DND-41 (cell line): Measurements from ENCODE around the gene ADNP2.

Experiments
- ATAC-seq: fragments of 200-7000 bp; cut with Tn5 transposase; 3 replicates; pipeline ENCODE4 v1.9.1; 2021; ENCODE audit warnings: low read depth; ENCODE audit not compliant: insufficient read depth
- DNase-seq: peaks from one replicate; pipeline ENCODE4 v3.0.0-alpha.2; 2020
- H2AFZ ChIP-seq: 2 replicates; pipeline ENCODE4 v1.6.0; 2012; ENCODE audit warnings: low read depth, low read length
- H3K27ac ChIP-seq: 2 replicates; pipeline ENCODE4 v1.5.1; 2012; ENCODE audit warnings: low read length, inconsistent platforms
- H3K27me3 ChIP-seq: fragments of 200-600 bp; sonication (generic); 2 replicates; pipeline ENCODE4 v1.6.0; 2012; ENCODE audit warnings: low read length, mild to moderate bottlenecking, inconsistent platforms; ENCODE audit not compliant: insufficient read depth, poor library complexity
- H3K36me3 ChIP-seq: 2 replicates; pipeline ENCODE4 v1.5.1; 2012; ENCODE audit warnings: low read length, inconsistent platforms; ENCODE audit not compliant: insufficient read depth
- H3K4me1 ChIP-seq: 2 replicates; pipeline ENCODE4 v1.5.1; 2012; ENCODE audit warnings: mild to moderate bottlenecking, low read length; ENCODE audit not compliant: insufficient read depth
- H3K4me2 ChIP-seq: 2 replicates; pipeline ENCODE4 v1.6.0; 2012; ENCODE audit warnings: mild to moderate bottlenecking, moderate library complexity, low read length, inconsistent platforms; ENCODE audit not compliant: insufficient read depth
- H3K4me3 ChIP-seq, 2 experiments: fragments of 200-600 bp in 1 of 2; shearing (Covaris generic) in 1 of 2; 2 replicates each; pipeline ENCODE4 v1.5.1; 2012 to 2016; ENCODE audit warnings: inconsistent platforms in 2 of 2, low read length in 2 of 2, mild to moderate bottlenecking in 2 of 2, low read depth in 1 of 2, moderate library complexity in 1 of 2
- H3K79me2 ChIP-seq: 2 replicates; pipeline ENCODE4 v1.6.0; 2012; ENCODE audit warnings: low read length, inconsistent platforms; ENCODE audit not compliant: insufficient read depth
- H3K9ac ChIP-seq: 2 replicates; pipeline ENCODE4 v1.6.0; 2012; ENCODE audit warnings: low read depth, mild to moderate bottlenecking, inconsistent platforms, low read length, moderate library complexity
- H3K9me3 ChIP-seq: 2 replicates; pipeline ENCODE4 v1.5.1; 2012; ENCODE audit warnings: low read length, moderate library complexity, mild to moderate bottlenecking, inconsistent platforms; ENCODE audit not compliant: insufficient read depth, severe bottlenecking
- H4K20me1 ChIP-seq: 2 replicates; pipeline ENCODE4 v1.6.0; 2012; ENCODE audit warnings: low read length; ENCODE audit not compliant: insufficient read depth
- EZH2 ChIP-seq: IDR thresholded peaks from 3 replicates; pipeline ENCODE4 v1.6.1; 2012; ENCODE audit warnings: borderline replicate concordance, low read depth, mild to moderate bottlenecking, moderate library complexity, low read length, inconsistent platforms; ENCODE audit not compliant: severe bottlenecking
- TF ChIP-seq, protein P1 (sequence below): IDR thresholded peaks from 2 replicates; pipeline ENCODE4 v1.5.1; 2012; ENCODE audit warnings: borderline replicate concordance, low read length, moderate library complexity, mild to moderate bottlenecking; ENCODE audit not compliant: poor library complexity, severe bottlenecking; ENCODE audit errors: extremely low read depth

The ADNP2 gene

DNA sequence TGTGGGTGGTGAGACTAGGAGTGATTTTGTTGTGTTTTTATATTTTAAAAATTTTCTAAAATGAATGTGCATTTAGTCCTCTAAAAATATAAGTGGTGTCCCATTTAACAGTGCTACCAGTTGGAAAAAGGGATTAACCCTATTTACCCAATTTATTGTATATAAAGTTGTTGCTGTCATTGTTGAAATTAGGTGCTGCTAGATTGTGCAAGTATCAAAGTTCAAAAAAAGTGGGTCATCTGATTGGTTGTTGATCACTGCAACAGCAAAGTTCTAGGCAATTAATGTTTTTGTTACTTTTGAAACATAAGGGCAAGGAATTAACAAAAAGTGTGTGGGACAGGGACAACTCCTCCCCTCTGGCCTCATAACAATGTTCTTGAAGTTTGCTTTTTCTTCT lies 40.6 kb downstream of the ADNP2 start:
- no peaks in the 10 kb centered on the region for H4K20me1 ChIP-seq
- no peak for ATAC-seq

DNA sequence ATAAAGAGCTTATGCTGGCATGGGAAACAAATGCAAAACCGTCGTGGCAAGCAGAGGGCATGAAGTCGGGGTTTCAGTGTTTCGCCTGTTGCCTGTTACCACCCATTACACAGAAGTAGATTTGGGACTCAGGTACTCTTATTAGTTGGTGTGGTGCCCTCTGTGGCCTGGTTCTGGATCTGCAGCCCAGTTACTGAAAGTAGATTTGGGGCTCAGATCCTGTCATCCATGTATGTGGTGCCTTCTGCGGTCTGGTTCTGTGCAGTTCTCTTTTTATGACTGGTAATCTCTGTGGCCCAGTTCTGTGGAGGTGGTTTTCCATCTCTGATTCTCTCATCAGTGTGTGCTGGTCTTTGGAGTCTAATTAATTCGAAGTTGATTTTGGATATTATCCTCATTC lies 45.2 kb downstream of the ADNP2 start:
- 0 out of 2 replicates have a peak, but pooled peaks cover 3% of the 10 kb centered on the region for H3K36me3 ChIP-seq
- no peak overlapping the region for H3K9ac ChIP-seq
- no peak overlapping the region for H3K4me2 ChIP-seq
- H3K79me2 ChIP-seq: no peaks in the 10 kb centered on the region
- ATAC-seq (peak; percentile 57; the same call in 2 of the 3 replicates), DNase-seq (peak; percentile 37)
- H2AFZ ChIP-seq: no peak overlapping the region
- no peak overlapping the region for H3K4me3 ChIP-seq
- no peaks in the 10 kb centered on the region for H3K4me1 ChIP-seq
- H3K27me3 ChIP-seq: no peaks in the 10 kb centered on the region
- H4K20me1 ChIP-seq: peaks cover 3% of the 10 kb centered on the region; the same call in 1 of the 2 replicates
- no peak overlapping the region for H3K27ac ChIP-seq
- H3K9me3 ChIP-seq: no peaks in the 10 kb centered on the region
- TF ChIP-seq, protein P1, sequence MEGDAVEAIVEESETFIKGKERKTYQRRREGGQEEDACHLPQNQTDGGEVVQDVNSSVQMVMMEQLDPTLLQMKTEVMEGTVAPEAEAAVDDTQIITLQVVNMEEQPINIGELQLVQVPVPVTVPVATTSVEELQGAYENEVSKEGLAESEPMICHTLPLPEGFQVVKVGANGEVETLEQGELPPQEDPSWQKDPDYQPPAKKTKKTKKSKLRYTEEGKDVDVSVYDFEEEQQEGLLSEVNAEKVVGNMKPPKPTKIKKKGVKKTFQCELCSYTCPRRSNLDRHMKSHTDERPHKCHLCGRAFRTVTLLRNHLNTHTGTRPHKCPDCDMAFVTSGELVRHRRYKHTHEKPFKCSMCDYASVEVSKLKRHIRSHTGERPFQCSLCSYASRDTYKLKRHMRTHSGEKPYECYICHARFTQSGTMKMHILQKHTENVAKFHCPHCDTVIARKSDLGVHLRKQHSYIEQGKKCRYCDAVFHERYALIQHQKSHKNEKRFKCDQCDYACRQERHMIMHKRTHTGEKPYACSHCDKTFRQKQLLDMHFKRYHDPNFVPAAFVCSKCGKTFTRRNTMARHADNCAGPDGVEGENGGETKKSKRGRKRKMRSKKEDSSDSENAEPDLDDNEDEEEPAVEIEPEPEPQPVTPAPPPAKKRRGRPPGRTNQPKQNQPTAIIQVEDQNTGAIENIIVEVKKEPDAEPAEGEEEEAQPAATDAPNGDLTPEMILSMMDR: peak; percentile 65
- no peak for TF ChIP-seq EZH2

More for the DNA sequence above, 40.6 kb downstream of the ADNP2 start:
- Histone ChIP-seq H3K27me3 (no peaks in the 10 kb centered on the region), H3K27ac (no peak overlapping the region), H3K9me3 (no peaks in the 10 kb centered on the region), H3K79me2 (no peaks in the 10 kb centered on the region), H3K4me3 (no peak overlapping the region), H3K36me3 (peaks cover 10% of the 10 kb centered on the region; the same call in 1 of the 2 replicates), H3K4me1 (peaks cover 15% of the 10 kb centered on the region), H2AFZ (no peak overlapping the region), H3K9ac (no peak overlapping the region), H3K4me2 (no peak overlapping the region)
- TF ChIP-seq, protein P1: no peak
- no peak for TF ChIP-seq EZH2
- no peak for DNase-seq

DNA sequence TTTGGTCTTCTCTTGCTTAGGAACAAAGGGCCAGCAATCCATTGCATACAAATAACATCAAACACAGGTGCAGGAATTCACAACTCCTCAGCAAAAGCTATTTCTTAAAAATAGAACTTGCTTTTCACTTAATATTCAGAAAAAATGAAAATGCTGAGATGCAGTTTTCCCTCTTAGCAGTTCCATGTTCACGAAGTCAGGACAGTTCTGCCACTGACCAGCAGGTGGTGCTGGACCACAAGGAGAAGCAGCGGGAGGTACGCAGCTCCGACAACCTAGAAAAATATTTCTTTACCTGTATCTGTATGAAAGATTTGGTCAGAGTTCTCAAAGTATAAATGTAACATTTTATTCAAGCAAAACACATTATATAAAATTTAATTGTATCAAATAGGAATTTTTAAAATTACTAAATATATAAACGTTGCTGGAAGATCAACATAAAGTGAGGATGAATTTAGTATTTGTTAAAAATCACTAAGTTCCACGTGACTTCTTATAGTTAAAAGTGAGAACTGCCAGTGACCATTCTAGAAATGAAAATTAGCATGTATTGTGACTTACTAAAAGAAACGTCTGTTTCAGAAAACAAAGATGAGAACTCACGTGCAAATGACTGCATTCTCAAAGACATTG lies 48.8 kb downstream of the ADNP2 start:
- DNase-seq (peak; percentile 76), ATAC-seq (peak; percentile 78)
- Histone ChIP-seq H4K20me1 (peaks cover 3% of the 10 kb centered on the region; the same call in 1 of the 2 replicates), H3K4me1 (no peaks in the 10 kb centered on the region), H3K27ac (no peak overlapping the region), H3K4me3 (no peak overlapping the region), H3K79me2 (no peaks in the 10 kb centered on the region), H3K27me3 (no peaks in the 10 kb centered on the region), H2AFZ (no peak overlapping the region), H3K9ac (no peak overlapping the region), H3K36me3 (0 out of 2 replicates have a peak, but pooled peaks cover 3% of the 10 kb centered on the region), H3K9me3 (no peaks in the 10 kb centered on the region), H3K4me2 (no peak overlapping the region)
- TF ChIP-seq, protein P1: peak; percentile 92
- TF ChIP-seq EZH2: no peak
